Measurements from ENCODE around the gene NMRK1. TPM values are rescaled to one million over a fixed set of nuclear protein-coding genes. Genes with fewer than 3 reads are reported as not detected.

NMRK1 gene
- total RNA-seq, 1 experiment from 2014 or later = 0.67 TPM

DNA sequence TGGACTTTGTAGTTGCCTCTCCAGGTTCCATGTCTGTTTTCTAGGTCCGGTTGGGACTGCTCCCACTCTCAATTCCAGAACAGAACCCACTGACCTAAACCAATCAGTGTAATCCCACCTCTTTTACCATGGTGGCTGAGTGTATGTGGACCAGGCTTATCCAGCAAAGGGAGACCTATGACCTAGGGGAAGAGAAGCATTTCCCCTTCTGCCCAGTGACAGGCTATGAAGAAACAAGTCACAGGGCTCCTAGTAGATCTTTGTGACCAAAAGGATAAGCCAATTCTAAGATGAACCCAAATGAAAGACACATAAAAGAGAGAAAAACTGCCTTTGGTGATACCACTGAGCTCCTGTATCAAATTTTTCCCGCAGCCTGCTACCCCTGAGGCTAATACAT, 6.3 kb downstream of the NMRK1 start:
- intact Hi-C loops (cut with micrococcal nuclease; ENCODE audit: unreplicated experiment) = loop anchor here (10.0 kb wide), 3 partner anchors 137 to 507 kb away; partner anchors contain the start of gene TRPM6
- no TSS peak for BruUV-seq (replicated peaks)
- POLR2A ChIA-PET (ENCODE audit: low non-redundant PET) = no interaction called here
- TF ChIP-seq, protein P1, sequence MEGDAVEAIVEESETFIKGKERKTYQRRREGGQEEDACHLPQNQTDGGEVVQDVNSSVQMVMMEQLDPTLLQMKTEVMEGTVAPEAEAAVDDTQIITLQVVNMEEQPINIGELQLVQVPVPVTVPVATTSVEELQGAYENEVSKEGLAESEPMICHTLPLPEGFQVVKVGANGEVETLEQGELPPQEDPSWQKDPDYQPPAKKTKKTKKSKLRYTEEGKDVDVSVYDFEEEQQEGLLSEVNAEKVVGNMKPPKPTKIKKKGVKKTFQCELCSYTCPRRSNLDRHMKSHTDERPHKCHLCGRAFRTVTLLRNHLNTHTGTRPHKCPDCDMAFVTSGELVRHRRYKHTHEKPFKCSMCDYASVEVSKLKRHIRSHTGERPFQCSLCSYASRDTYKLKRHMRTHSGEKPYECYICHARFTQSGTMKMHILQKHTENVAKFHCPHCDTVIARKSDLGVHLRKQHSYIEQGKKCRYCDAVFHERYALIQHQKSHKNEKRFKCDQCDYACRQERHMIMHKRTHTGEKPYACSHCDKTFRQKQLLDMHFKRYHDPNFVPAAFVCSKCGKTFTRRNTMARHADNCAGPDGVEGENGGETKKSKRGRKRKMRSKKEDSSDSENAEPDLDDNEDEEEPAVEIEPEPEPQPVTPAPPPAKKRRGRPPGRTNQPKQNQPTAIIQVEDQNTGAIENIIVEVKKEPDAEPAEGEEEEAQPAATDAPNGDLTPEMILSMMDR (conservative IDR thresholded peaks at IDR 0.05; ENCODE audit: low read depth, low read length) = no peak
- TF ChIP-seq EZH2 (IDR thresholded peaks at IDR 0.05; ENCODE audit: borderline replicate concordance, low read depth, low read length, poor library complexity, severe bottlenecking) = no peak
- H3K27me3 ChIP-seq (replicated peaks; ENCODE audit: insufficient read depth, low read depth, low read length, poor library complexity) = no peaks in the 10 kb centered on the region
- H3K36me3 ChIP-seq (ENCODE audit: insufficient read depth, low read length, poor library complexity, severe bottlenecking) = no peaks in the 10 kb centered on the region
- no peaks in the 10 kb centered on the region for H3K9me3 ChIP-seq (ENCODE audit: low read depth, low read length, poor library complexity, severe bottlenecking)
- CTCF ChIA-PET = no interaction called here
- DNase-seq (ENCODE audit: low spot score) = no peak
- no peak overlapping the region for H3K27ac ChIP-seq (ENCODE audit: low read depth, low read length, poor library complexity, severe bottlenecking)
- peaks cover 2% of the 10 kb centered on the region for H3K4me1 ChIP-seq (ENCODE audit: insufficient read depth, low read length, poor library complexity, severe bottlenecking)
- H3K4me3 ChIP-seq (ENCODE audit: low read depth, low read length, poor library complexity, severe bottlenecking) = no peak overlapping the region

DNA sequence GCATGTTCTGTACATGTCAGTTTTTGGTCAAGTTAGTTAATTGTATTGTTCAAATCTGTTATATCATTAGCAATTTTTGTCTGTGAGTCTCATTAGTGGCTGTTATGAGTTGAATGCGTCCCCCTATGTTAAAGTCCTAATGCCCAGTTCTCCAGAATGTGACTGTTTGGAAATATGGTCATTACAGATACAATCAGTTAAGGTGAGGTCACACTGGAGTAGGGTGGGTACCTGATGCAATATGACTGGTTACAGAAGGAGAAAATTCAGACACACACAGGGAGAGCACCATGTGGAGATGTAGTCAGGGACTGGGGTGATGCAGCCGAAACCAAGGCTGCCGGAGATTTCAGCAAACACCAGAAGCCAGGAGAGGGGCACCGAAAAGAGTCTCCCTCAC, 15.1 kb downstream of the NMRK1 start:
- no peak for DNase-seq (ENCODE audit: low spot score)
- intact Hi-C loops (cut with micrococcal nuclease; ENCODE audit: unreplicated experiment) = no loop called here
- no peak for TF ChIP-seq EZH2 (IDR thresholded peaks at IDR 0.05; ENCODE audit: borderline replicate concordance, low read depth, low read length, poor library complexity, severe bottlenecking)
- TF ChIP-seq, protein P1 (conservative IDR thresholded peaks at IDR 0.05; ENCODE audit: low read depth, low read length) = no peak
- no peak overlapping the region for H3K27ac ChIP-seq (ENCODE audit: low read depth, low read length, poor library complexity, severe bottlenecking)
- H3K36me3 ChIP-seq (ENCODE audit: insufficient read depth, low read length, poor library complexity, severe bottlenecking) = no peaks in the 10 kb centered on the region
- ChIA-PET POLR2A (ENCODE audit: low non-redundant PET) (interaction anchor here (0.6 kb wide), 1 partner anchor 9 kb away, joined by 5 read pairs; no protein-coding TSS in a partner anchor), CTCF (no interaction called here)
- H3K9me3 ChIP-seq (ENCODE audit: low read depth, low read length, poor library complexity, severe bottlenecking) = no peaks in the 10 kb centered on the region
- H3K4me3 ChIP-seq (ENCODE audit: low read depth, low read length, poor library complexity, severe bottlenecking) = no peak overlapping the region
- BruUV-seq (replicated peaks) = no TSS peak
- no peaks in the 10 kb centered on the region for H3K4me1 ChIP-seq (ENCODE audit: insufficient read depth, low read length, poor library complexity, severe bottlenecking)
- H3K27me3 ChIP-seq (replicated peaks; ENCODE audit: insufficient read depth, low read depth, low read length, poor library complexity) = no peaks in the 10 kb centered on the region

DNA sequence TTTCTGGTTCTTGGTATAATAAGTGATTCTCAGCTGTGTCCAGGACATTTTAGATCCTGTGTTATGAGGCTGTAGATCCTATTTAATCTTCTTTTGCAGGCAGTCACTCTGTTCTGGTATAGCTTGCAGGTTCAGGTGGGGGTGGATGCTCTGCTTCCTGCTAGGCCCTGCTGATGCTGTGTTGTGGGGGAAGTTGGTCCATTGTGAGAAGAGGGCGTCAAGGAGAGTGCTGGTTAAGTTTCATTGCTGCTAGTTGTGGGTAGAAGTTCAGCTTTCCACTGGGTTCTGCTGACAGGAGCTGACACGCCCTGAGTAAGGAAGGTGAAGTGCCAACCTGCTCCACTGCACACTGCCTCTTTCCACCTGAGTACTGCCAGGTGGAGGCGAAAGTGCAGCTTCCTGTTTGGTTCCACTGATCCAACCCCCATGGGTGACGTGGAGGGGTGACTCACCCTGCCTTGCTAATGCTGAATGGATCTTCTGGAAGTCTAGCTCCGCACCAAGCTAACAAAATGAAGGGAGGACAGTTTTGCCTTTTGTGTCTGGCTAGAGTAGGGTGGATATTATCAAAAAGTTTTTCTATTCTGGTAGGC, 16.3 kb downstream of the NMRK1 start:
- intact Hi-C loops (cut with micrococcal nuclease; ENCODE audit: unreplicated experiment) = no loop called here
- no peak for DNase-seq (ENCODE audit: low spot score)
- BruUV-seq (replicated peaks) = no TSS peak

More for the DNA sequence above, 16.3 kb downstream of the NMRK1 start:
- Histone ChIP-seq H3K27me3 (replicated peaks; ENCODE audit: insufficient read depth, low read depth, low read length, poor library complexity) (no peaks in the 10 kb centered on the region), H3K27ac (ENCODE audit: low read depth, low read length, poor library complexity, severe bottlenecking) (no peak overlapping the region), H3K36me3 (ENCODE audit: insufficient read depth, low read length, poor library complexity, severe bottlenecking) (no peaks in the 10 kb centered on the region), H3K4me3 (ENCODE audit: low read depth, low read length, poor library complexity, severe bottlenecking) (no peak overlapping the region), H3K4me1 (ENCODE audit: insufficient read depth, low read length, poor library complexity, severe bottlenecking) (no peaks in the 10 kb centered on the region), H3K9me3 (ENCODE audit: low read depth, low read length, poor library complexity, severe bottlenecking) (no peaks in the 10 kb centered on the region)
- CTCF ChIA-PET = no interaction called here
- POLR2A ChIA-PET (ENCODE audit: low non-redundant PET) = no interaction called here
- TF ChIP-seq, protein P1 (conservative IDR thresholded peaks at IDR 0.05; ENCODE audit: low read depth, low read length) = no peak
- TF ChIP-seq EZH2 (IDR thresholded peaks at IDR 0.05; ENCODE audit: borderline replicate concordance, low read depth, low read length, poor library complexity, severe bottlenecking) = no peak

Data from A673 (cell line).